Muscle layer of colon (tissue), 2 donors: ENCODE data around the gene CDCA3.

Source experiments
- H3K27ac ChIP-seq: one replicate; pipeline ENCODE4 v1.7.0; 2013; ENCODE audit warnings: low read depth, mild to moderate bottlenecking, low read length, moderate library complexity
- H3K27me3 ChIP-seq, 2 donors: one replicate each; pipeline ENCODE4 v1.7.0; 2013; ENCODE audit warnings: low read length in 2 of 2, mild to moderate bottlenecking in 2 of 2; ENCODE audit not compliant: insufficient read depth in 2 of 2, control insufficient read depth in 1 of 2
- H3K36me3 ChIP-seq: one replicate; pipeline ENCODE4 v1.7.0; 2013; ENCODE audit warnings: mild to moderate bottlenecking, low read length; ENCODE audit not compliant: insufficient read depth
- H3K4me1 ChIP-seq: one replicate; pipeline ENCODE4 v1.7.0; 2013; ENCODE audit warnings: mild to moderate bottlenecking, low read length; ENCODE audit not compliant: insufficient read depth
- H3K4me3 ChIP-seq, 2 donors: one replicate each; pipeline ENCODE4 v1.7.0; 2013; ENCODE audit warnings: low read length in 2 of 2, low read depth in 1 of 2, mild to moderate bottlenecking in 1 of 2, moderate library complexity in 1 of 2
- H3K9ac ChIP-seq: one replicate; pipeline ENCODE4 v1.7.0; 2013; ENCODE audit warnings: low read length
- H3K9me3 ChIP-seq: one replicate; pipeline ENCODE4 v1.7.0; 2013; ENCODE audit warnings: mild to moderate bottlenecking, low read length
- donor health status: abdominal sarcoma.
- donor health status: Adenocarcinoma of cecum.

The CDCA3 gene

GRCh38 chr12:6828781-6829535 lies 22.1 kb downstream of the CDCA3 start:
- H3K9ac ChIP-seq = peak overlapping the region; percentile 76
- no peaks in the 10 kb centered on the region for H3K27me3 ChIP-seq
- H3K36me3 ChIP-seq = peaks cover 15% of the 10 kb centered on the region
- no peaks in the 10 kb centered on the region for H3K9me3 ChIP-seq
- H3K27ac ChIP-seq = peak overlapping the region; percentile 85
- H3K4me1 ChIP-seq = peaks cover 29% of the 10 kb centered on the region
- peak overlapping the region; percentile 84 to 87 for H3K4me3 ChIP-seq

GRCh38 chr12:6827982-6828780 lies 22.9 kb downstream of the CDCA3 start, which contains the start of gene P3H3:
Gene P3H3, plus strand, starts transcription at chr12:6828407. Its CDS starts 34 bp downstream, at chr12:6828441.
- Histone ChIP-seq H3K27me3 (no peaks in the 10 kb centered on the region), H3K9ac (peak within 1 kb of the TSS; percentile 76)

GRCh38 chr12:6827437-6827911 lies 23.6 kb downstream of the CDCA3 start:
- Histone ChIP-seq H3K9me3 (no peaks in the 10 kb centered on the region), H3K36me3 (peaks cover 6% of the 10 kb centered on the region), H3K9ac (peak overlapping the region; percentile 0), H3K4me1 (peaks cover 29% of the 10 kb centered on the region), H3K27ac (peak overlapping the region; percentile 78), H3K27me3 (no peaks in the 10 kb centered on the region), H3K4me3 (peak overlapping the region in 1 of 2 donors; percentile 14)

More at GRCh38 chr12:6827982-6828780, 22.9 kb downstream of the CDCA3 start, which contains the start of gene P3H3:
- H3K36me3 ChIP-seq = peaks cover 9% of the 10 kb centered on the region
- no peaks in the 10 kb centered on the region for H3K9me3 ChIP-seq
- peak within 1 kb of the TSS; percentile 84 to 87 for H3K4me3 ChIP-seq
- peaks cover 29% of the 10 kb centered on the region for H3K4me1 ChIP-seq
- H3K27ac ChIP-seq = peak within 1 kb of the TSS; percentile 85

- no peaks in the 10 kb centered on the region for H3K27me3 ChIP-seq
- peak overlapping the region; percentile 78 for H3K27ac ChIP-seq
- H3K36me3 ChIP-seq = peaks cover 5% of the 10 kb centered on the region
- peaks cover 35% of the 10 kb centered on the region for H3K4me1 ChIP-seq
- peak overlapping the region; percentile 0 for H3K9ac ChIP-seq
- peak overlapping the region in 1 of 2 donors; percentile 14 for H3K4me3 ChIP-seq
- no peaks in the 10 kb centered on the region for H3K9me3 ChIP-seq
These were observed 24.2 kb downstream of the CDCA3 start for GRCh38 chr12:6826734-6827436.

GRCh38 chr12:6826125-6826733 lies 24.9 kb downstream of the CDCA3 start:
- Histone ChIP-seq H3K4me1 (peaks cover 36% of the 10 kb centered on the region), H3K4me3 (no peak overlapping the region), H3K27me3 (no peaks in the 10 kb centered on the region), H3K9me3 (no peaks in the 10 kb centered on the region), H3K36me3 (no peaks in the 10 kb centered on the region), H3K9ac (no peak overlapping the region), H3K27ac (no peak overlapping the region)

GRCh38 chr12:6825398-6826124 lies 25.5 kb downstream of the CDCA3 start:
- no peaks in the 10 kb centered on the region for H3K27me3 ChIP-seq
- H3K27ac ChIP-seq = no peak overlapping the region
- peak overlapping the region in 1 of 2 donors; percentile 36 for H3K4me3 ChIP-seq
- no peak overlapping the region for H3K9ac ChIP-seq
- no peaks in the 10 kb centered on the region for H3K36me3 ChIP-seq
- H3K4me1 ChIP-seq = peaks cover 42% of the 10 kb centered on the region
- H3K9me3 ChIP-seq = no peaks in the 10 kb centered on the region

- Histone ChIP-seq H3K4me1 (peaks cover 40% of the 10 kb centered on the region), H3K27me3 (no peaks in the 10 kb centered on the region), H3K27ac (no peak overlapping the region), H3K36me3 (no peaks in the 10 kb centered on the region), H3K4me3 (peak overlapping the region in 1 of 2 donors; percentile 36), H3K9me3 (no peaks in the 10 kb centered on the region), H3K9ac (no peak overlapping the region)
These were observed 26.1 kb downstream of the CDCA3 start for GRCh38 chr12:6824901-6825381.

- Histone ChIP-seq H3K27ac (no peak overlapping the region), H3K4me3 (no peak overlapping the region), H3K36me3 (no peaks in the 10 kb centered on the region), H3K27me3 (no peaks in the 10 kb centered on the region), H3K9ac (no peak overlapping the region), H3K4me1 (peaks cover 34% of the 10 kb centered on the region), H3K9me3 (no peaks in the 10 kb centered on the region)
These were observed 26.9 kb downstream of the CDCA3 start for GRCh38 chr12:6824085-6824775.

- Histone ChIP-seq H3K36me3 (no peaks in the 10 kb centered on the region), H3K4me3 (no peak overlapping the region), H3K9ac (no peak overlapping the region), H3K4me1 (peaks cover 34% of the 10 kb centered on the region), H3K9me3 (no peaks in the 10 kb centered on the region), H3K27me3 (no peaks in the 10 kb centered on the region), H3K27ac (no peak overlapping the region)
These were observed 27.7 kb downstream of the CDCA3 start for GRCh38 chr12:6823182-6824084.
